GM23338 (cell line): ENCODE data around the gene PROX2.

ENCODE experiments used
- CREB1 ChIP-seq: fragments of 250-450 bp; sonication (Bioruptor Pico); IDR thresholded peaks from 2 replicates; pipeline ENCODE4 v1.5.0; 2020; ENCODE audit warnings: low read depth, mild to moderate bottlenecking, moderate library complexity
- EZH2 ChIP-seq: fragments of 200-600 bp; sonication (generic); IDR thresholded peaks from one replicate; pipeline ENCODE4 v1.8.0; 2017; ENCODE audit warnings: antibody characterized with exemption, mild to moderate bottlenecking, low read depth; ENCODE audit not compliant: unreplicated experiment
- EZH2phosphoT487 ChIP-seq: fragments of 200-600 bp; sonication (generic); IDR thresholded peaks from one replicate; pipeline ENCODE4 v1.8.1; 2018; ENCODE audit warnings: antibody characterized with exemption; ENCODE audit not compliant: unreplicated experiment
- POLR2AphosphoS5 ChIP-seq: IDR thresholded peaks from 2 replicates; pipeline ENCODE4 v1.6.1; 2016; ENCODE audit warnings: antibody characterized with exemption, low read depth
- TF ChIP-seq, protein P1 (sequence below), 2 experiments: fragments of 200-600 bp in 1 of 2; sonication (generic) in 1 of 2; conservative IDR thresholded peaks; 2 replicates each; pipeline versions ENCODE4 v1.5.1 to v1.6.1; 2016 to 2017; ENCODE audit warnings: antibody characterized with exemption in 2 of 2, low read depth in 2 of 2, mild to moderate bottlenecking in 2 of 2, moderate library complexity in 1 of 2
- TF ChIP-seq, protein P2 (sequence below): IDR thresholded peaks from one replicate; pipeline ENCODE4 v1.6.1; 2018; ENCODE audit warnings: antibody characterized with exemption; ENCODE audit not compliant: unreplicated experiment

DNA sequence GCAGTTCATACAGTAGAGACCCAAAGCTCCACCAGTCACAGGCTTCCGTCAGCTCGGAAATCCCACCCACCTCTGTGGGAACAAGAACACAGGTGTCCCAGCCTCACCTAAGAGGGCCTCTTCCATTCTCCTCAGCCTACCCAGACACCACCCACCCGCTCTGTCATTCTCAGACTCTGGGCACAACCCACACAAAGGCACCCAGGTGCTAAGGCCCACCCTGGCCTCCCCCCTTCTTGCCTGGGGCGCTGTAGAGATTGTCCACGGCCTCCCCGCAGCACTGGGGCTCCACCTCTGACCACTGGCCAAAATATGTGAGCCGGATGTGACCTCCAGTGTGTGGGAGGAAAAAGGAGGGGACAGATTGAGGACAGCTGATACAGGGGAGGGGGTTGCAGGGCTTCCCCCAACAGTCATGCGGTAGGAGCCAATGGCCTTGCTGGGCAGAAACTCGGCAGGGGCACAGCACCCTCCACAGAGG, 33.0 kb upstream of the PROX2 start:
- TF ChIP-seq, protein P1, sequence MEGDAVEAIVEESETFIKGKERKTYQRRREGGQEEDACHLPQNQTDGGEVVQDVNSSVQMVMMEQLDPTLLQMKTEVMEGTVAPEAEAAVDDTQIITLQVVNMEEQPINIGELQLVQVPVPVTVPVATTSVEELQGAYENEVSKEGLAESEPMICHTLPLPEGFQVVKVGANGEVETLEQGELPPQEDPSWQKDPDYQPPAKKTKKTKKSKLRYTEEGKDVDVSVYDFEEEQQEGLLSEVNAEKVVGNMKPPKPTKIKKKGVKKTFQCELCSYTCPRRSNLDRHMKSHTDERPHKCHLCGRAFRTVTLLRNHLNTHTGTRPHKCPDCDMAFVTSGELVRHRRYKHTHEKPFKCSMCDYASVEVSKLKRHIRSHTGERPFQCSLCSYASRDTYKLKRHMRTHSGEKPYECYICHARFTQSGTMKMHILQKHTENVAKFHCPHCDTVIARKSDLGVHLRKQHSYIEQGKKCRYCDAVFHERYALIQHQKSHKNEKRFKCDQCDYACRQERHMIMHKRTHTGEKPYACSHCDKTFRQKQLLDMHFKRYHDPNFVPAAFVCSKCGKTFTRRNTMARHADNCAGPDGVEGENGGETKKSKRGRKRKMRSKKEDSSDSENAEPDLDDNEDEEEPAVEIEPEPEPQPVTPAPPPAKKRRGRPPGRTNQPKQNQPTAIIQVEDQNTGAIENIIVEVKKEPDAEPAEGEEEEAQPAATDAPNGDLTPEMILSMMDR (conservative IDR thresholded peaks at IDR 0.05; ENCODE audit: low read depth in 2 of 2): no peak
- no peak for TF ChIP-seq POLR2AphosphoS5
- no peak for TF ChIP-seq EZH2
- TF ChIP-seq, protein P2, sequence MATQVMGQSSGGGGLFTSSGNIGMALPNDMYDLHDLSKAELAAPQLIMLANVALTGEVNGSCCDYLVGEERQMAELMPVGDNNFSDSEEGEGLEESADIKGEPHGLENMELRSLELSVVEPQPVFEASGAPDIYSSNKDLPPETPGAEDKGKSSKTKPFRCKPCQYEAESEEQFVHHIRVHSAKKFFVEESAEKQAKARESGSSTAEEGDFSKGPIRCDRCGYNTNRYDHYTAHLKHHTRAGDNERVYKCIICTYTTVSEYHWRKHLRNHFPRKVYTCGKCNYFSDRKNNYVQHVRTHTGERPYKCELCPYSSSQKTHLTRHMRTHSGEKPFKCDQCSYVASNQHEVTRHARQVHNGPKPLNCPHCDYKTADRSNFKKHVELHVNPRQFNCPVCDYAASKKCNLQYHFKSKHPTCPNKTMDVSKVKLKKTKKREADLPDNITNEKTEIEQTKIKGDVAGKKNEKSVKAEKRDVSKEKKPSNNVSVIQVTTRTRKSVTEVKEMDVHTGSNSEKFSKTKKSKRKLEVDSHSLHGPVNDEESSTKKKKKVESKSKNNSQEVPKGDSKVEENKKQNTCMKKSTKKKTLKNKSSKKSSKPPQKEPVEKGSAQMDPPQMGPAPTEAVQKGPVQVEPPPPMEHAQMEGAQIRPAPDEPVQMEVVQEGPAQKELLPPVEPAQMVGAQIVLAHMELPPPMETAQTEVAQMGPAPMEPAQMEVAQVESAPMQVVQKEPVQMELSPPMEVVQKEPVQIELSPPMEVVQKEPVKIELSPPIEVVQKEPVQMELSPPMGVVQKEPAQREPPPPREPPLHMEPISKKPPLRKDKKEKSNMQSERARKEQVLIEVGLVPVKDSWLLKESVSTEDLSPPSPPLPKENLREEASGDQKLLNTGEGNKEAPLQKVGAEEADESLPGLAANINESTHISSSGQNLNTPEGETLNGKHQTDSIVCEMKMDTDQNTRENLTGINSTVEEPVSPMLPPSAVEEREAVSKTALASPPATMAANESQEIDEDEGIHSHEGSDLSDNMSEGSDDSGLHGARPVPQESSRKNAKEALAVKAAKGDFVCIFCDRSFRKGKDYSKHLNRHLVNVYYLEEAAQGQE: no peak
- no peak for TF ChIP-seq EZH2phosphoT487
- TF ChIP-seq CREB1 (CRISPR knock-in tag): no peak
